ENCODE results near the gene TRIO. TPM values are rescaled to one million over a fixed set of nuclear protein-coding genes. Genes with fewer than 3 reads are reported as not detected.

The TRIO gene
- total and polyA plus RNA-seq, 2 donors (not counting 3 experiments of a cell fraction or from before 2014, with no cell fraction given): 82.9 to 248 TPM

GRCh38 chr5:14310901-14311300 lies 167.8 kb downstream of the TRIO start:
- no peaks in the 10 kb centered on the region for H3K27me3 ChIP-seq (ENCODE audit: control insufficient read depth in 2 of 2, insufficient read depth in 2 of 2, low read length in 2 of 2)
- dilution Hi-C loops (cut with MboI; ENCODE audit: extremely low pct_ligation_motif_present, low sequenced_read_pairs) (no loop called here), intact Hi-C loops (cut with micrococcal nuclease) (no loop called here)
- H3K4me1 ChIP-seq (ENCODE audit: control insufficient read depth, extremely low read depth, insufficient read depth, low read length): no peaks in the 10 kb centered on the region
- H3K4me3 ChIP-seq (replicated peaks in 1 of 3; ENCODE audit: insufficient read depth in 1 of 3, low read depth in 1 of 3, low read length in 3 of 3): no peak overlapping the region
- H3K27ac ChIP-seq (ENCODE audit: insufficient read depth, low read depth, low read length): no peak overlapping the region
- H2AFZ ChIP-seq (ENCODE audit: low read depth, low read length): no peak overlapping the region
- BruUV-seq (replicated peaks): no TSS peak
- H3K9me3 ChIP-seq (replicated peaks; ENCODE audit: control insufficient read depth, insufficient read depth, low read length): no peaks in the 10 kb centered on the region
- TF ChIP-seq GATA2 (IDR thresholded peaks at IDR 0.05; ENCODE audit: insufficient read depth, insufficient read length, low read depth, low read length) (no peak), EZH2 (IDR thresholded peaks at IDR 0.05; ENCODE audit: borderline replicate concordance, low read depth, low read length, severe bottlenecking) (no peak), POLR2AphosphoS5 (IDR thresholded peaks at IDR 0.05; ENCODE audit: insufficient read depth, low read depth, low read length) (no peak), POLR2A (IDR thresholded peaks at IDR 0.05; ENCODE audit: low read depth, low read length) (no peak), JUN (IDR thresholded peaks at IDR 0.05; ENCODE audit: borderline replicate concordance, insufficient read depth, insufficient read length, low read depth) (no peak), MYC (IDR thresholded peaks at IDR 0.05; ENCODE audit: low read depth, low read length) (no peak), FOS (IDR thresholded peaks at IDR 0.05; ENCODE audit: borderline replicate concordance, insufficient read depth, low read length) (no peak)
- TF ChIP-seq, protein P1, sequence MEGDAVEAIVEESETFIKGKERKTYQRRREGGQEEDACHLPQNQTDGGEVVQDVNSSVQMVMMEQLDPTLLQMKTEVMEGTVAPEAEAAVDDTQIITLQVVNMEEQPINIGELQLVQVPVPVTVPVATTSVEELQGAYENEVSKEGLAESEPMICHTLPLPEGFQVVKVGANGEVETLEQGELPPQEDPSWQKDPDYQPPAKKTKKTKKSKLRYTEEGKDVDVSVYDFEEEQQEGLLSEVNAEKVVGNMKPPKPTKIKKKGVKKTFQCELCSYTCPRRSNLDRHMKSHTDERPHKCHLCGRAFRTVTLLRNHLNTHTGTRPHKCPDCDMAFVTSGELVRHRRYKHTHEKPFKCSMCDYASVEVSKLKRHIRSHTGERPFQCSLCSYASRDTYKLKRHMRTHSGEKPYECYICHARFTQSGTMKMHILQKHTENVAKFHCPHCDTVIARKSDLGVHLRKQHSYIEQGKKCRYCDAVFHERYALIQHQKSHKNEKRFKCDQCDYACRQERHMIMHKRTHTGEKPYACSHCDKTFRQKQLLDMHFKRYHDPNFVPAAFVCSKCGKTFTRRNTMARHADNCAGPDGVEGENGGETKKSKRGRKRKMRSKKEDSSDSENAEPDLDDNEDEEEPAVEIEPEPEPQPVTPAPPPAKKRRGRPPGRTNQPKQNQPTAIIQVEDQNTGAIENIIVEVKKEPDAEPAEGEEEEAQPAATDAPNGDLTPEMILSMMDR (IDR thresholded peaks at IDR 0.05; ENCODE audit: extremely low read depth in 1 of 2, insufficient read depth in 1 of 2, low read depth in 1 of 2, low read length in 2 of 2): no peak
- TF ChIP-seq, protein P2, sequence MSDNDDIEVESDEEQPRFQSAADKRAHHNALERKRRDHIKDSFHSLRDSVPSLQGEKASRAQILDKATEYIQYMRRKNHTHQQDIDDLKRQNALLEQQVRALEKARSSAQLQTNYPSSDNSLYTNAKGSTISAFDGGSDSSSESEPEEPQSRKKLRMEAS (IDR thresholded peaks at IDR 0.05; ENCODE audit: insufficient read depth, insufficient read length): no peak
- no peak overlapping the region for H3K4me2 ChIP-seq (ENCODE audit: insufficient read depth, low read length)
- FAIRE-seq (no peak), DNase-seq (ENCODE audit: low read depth, low spot score) (no peak)
- ChIA-PET CTCF (interaction anchor here (1.3 kb wide), 1 partner anchor 41 kb away, joined by 3 read pairs; no protein-coding TSS in a partner anchor), POLR2A (no interaction called here)
- H3K9ac ChIP-seq (replicated peaks; ENCODE audit: extremely low read depth, insufficient read depth, low read length): no peak overlapping the region
- peaks cover 73% of the 10 kb centered on the region for H3K79me2 ChIP-seq (ENCODE audit: control insufficient read depth, insufficient read depth, low read length)
- no peaks in the 10 kb centered on the region for H3K9me1 ChIP-seq (replicated peaks; ENCODE audit: control insufficient read depth, extremely low read depth, insufficient read depth, low read length)
- no peaks in the 10 kb centered on the region for H4K20me1 ChIP-seq (replicated peaks; ENCODE audit: control insufficient read depth, extremely low read depth, insufficient read depth, low read length)
- peaks cover 20% of the 10 kb centered on the region in 2 experiments for H3K36me3 ChIP-seq (ENCODE audit: control insufficient read depth in 2 of 2, extremely low read depth in 1 of 2, insufficient read depth in 2 of 2, low read length in 2 of 2)
